Head of caudate nucleus (tissue), 42 donors: Measurements from ENCODE around the gene NAB2.
A peak's percentile ranks its signal among the peaks of the same experiment; 100 is the strongest.
"Not testable (repeated sequence)": the region's sequence is repeated elsewhere in the genome, so short reads cannot be mapped to it uniquely, and the experiment has no call there.

Source experiments
- DNase-seq, 42 donors: peaks; one replicate each; pipeline versions ENCODE4 v3.0.0 to v3.0.0-alpha.2; 2020 to 2021; ENCODE audit warnings: mixed read lengths in 7 of 42
- intact Hi-C: fragments of 100-400 bp; cut with DNase I; formaldehyde crosslinking; loops from one replicate; pipeline ENCODE4 v1.15.0; 2022

Gene NAB2

DNA sequence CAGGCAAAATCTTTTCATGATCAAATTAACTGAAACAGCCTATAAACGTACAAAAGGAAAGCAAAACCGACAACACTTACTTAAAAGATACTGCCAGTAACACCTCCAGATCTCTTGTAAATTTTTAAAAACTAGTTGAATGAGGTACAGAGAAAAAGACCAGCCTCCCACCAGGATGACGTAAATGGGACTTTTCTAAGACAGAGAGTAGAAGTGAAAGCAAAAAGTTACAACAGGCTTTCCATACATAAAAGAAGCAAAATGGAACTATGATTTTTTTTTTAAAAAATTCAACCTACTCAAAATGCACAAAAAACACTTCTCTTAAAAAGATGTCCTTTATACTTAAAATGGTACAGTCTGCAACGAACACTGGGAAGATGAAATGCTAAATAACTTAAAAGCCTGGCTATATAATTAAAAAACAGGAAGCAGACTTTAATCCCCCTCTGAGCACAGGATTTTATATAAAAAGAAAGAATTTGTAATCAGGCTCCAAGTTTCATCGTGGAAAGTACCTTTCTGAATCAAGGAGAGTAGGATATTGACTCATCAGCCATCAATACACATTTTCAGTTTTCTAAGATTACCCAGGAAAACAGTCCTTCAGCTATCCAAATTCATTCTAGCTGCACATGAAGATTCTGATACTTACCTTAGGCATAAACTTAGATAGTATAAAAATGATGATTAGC lies 24.8 kb upstream of the NAB2 start:
- peak in 7 of 42 donors; percentile 13 to 68 (median 39) for DNase-seq
- intact Hi-C loops = no loop called here

- intact Hi-C loops = loop anchor here (5.0 kb wide), 2 partner anchors 59 to 314 kb away; partner anchors contain the start of genes PRIM1 and ZBTB39
- DNase-seq = no peak
Measured at GRCh38 chr12:57066245-57066644, 22.7 kb upstream of the NAB2 start.

- intact Hi-C loops = loop anchor here (2.0 to 5.0 kb wide), 3 partner anchors 43 to 317 kb away; partner anchors contain the start of genes PRIM1 and ZBTB39
- DNase-seq = peak in 33 of 42 donors; percentile 13 to 89 (median 69)
Measured at GRCh38 chr12:57069523-57069922, 19.4 kb upstream of the NAB2 start.

DNA sequence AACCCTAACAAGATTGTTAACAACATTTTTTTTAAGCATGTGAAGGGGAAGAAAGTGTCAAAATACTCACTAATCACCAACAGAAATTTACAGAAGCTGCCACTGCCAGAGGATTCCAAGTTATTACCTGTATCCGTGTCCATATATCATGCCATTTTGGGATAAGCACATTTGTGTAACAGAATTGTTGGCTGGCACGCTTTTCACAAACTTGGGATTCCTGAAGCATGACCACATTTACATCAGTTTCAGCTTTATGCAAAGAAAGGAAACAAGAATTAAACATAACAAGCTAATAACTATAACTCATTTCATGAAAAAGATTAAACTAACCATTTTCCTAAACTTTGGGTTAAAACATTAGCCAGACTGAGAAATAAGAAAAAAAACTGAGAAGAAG lies 16.3 kb upstream of the NAB2 start:
- intact Hi-C loops = no loop called here
- DNase-seq = no peak

DNA sequence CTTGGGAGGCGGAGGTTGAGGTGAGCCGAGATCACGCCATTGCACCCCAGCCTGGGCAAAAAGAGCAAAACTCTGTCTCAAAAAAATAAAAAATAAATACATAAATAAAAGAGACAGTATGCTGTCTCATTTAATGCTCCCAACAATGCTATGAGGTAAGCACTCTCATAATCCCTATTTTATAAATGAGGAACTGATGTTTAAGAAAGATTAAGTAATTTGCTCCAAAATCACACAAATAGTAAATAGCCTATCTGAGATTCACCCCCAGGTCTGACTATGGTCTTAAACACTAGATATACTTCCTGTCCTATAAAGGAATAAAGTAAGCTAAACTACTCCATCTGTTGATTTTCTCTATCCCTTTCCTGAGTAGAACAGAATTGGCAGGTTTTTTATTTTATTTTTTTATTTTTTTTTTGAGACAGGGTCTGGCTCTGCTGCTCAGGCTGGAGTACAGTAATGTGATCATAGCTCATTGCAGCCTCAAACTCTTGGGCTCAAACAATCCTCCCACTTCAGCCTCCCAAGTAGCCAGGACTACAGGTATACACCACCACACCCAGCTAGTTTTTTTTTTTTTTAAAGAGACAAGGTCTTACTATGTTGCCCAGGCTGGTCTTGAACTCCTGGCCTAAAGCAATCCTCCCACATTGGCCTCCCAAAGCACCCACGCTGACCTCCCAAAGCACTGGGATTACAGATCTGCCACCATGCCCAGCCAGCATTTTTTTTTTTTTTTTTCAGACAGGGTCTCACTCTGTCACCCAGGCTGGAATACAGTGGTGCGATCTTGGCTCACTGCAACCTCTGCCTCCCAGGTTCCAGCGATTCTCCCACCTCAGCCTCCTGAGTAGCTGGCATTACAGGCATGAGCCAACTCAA lies 15.1 kb upstream of the NAB2 start:
- DNase-seq, intact Hi-C loops: not testable (repeated sequence)

- intact Hi-C loops = no loop called here
- DNase-seq = peak; percentile 93 to 100 (median 99)
Measured at GRCh38 chr12:57078519-57079404, 10.2 kb upstream of the NAB2 start, which contains the start of gene NEMP1. Gene NEMP1 (minus strand): TSS chr12:57078791. CDS start chr12:57078745, 46 bp downstream.

- intact Hi-C loops = no loop called here
- DNase-seq = no peak
Measured at GRCh38 chr12:57079821-57080220, 9.1 kb upstream of the NAB2 start.

- no peak for DNase-seq
- intact Hi-C loops = no loop called here
Measured at GRCh38 chr12:57080855-57081254, 8.1 kb upstream of the NAB2 start.

- intact Hi-C loops = no loop called here
Measured at GRCh38 chr12:57085999-57086492, 2.9 kb upstream of the NAB2 start.

DNA sequence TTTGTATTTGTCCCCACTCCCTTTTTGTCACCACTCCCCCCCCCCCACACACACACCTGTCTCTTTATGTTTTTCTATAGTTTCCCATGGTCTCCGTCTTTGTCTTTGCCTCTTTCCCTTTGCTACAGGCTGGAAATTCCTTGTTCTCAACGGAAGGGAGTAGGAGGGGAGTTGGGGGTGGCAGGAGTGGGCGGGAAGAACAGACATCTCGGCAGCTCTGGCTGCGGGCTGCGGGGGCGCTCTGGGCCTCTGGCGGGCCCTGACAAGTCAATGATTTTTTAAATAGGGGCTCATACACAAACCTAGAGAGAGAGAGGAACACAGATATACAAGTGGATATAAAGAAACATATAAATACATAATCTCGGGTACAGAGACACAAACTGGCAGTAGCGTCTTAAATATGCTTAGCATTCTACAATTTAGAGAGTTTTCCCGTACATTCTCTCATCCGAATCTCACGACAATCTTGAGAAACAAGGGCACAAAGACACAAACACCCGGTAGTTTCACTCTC lies 2.4 kb upstream of the NAB2 start:
- intact Hi-C loops = no loop called here
- DNase-seq = peak; percentile 59 to 93 (median 81)

More at GRCh38 chr12:57085999-57086492, 2.9 kb upstream of the NAB2 start:
- DNase-seq = peak in 14 of 42 donors; percentile 24 to 69 (median 35)

DNA sequence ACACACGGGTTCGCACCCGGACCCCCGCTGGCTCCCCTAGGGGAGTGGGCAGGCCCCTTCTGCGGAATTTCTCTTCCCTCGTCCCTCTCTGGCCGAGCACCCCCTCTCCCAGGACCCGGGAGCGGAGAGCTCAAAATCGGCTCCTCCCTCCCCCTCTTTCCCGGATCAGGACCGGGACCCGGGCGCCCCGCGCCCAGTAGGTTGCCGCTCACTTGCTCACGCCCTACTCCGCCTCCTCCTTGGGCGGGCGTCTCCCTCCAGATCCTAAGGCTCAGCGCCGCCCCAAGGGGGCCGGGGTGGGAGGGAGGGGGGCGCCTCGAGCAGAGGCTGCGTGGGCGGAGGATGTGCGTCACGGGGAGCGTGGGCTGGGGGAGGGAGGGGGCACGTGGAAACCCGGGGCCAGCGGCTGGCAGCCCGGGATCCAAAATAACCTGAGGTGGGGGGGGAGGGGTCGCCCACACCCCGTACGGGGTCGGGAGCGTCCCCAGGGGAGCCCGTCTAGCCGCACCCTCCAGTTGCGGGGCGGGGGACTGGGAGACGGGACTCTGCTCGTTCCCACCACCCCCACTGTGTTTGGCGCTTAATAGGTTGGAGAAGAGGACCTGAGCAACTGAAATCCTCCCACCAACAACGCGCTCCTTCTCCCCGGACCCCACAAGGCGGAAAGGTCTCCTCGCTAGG lies 1.8 kb upstream of the NAB2 start:
- peak; percentile 29 to 89 (median 75) for DNase-seq
- intact Hi-C loops = no loop called here

DNA sequence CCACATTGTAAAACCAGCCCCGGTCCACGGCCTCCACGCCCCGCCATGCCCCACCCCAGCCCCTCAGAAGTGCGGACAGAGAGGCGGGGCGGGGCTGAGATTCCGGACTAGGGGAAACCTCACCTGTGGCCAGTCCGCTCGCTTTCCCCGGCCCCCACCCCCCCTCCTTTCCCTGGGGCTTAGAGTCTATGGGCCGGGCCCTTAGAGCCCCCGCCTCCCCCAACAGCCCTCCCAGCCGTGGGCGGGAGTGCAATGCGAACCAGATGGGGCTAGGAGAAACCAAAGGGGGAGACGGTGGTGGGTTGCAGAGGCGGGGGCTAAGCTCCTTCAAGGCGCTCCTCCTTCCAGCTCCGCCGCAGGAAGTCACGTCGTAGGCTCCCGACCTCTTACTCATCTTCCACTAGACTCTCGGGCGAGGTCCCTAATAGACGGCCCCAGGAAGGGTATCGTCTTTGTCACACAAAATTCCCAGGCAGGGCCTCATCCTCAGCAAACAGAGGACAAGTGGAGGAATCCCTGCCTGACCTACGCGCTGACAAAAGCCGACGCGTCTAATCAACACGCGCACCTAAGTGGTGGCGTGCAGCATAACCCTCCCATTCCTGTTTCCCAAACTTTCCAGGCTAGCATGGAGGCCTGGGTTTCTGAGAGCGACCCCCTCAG lies 1.1 kb upstream of the NAB2 start:
- intact Hi-C loops = no loop called here

DNA sequence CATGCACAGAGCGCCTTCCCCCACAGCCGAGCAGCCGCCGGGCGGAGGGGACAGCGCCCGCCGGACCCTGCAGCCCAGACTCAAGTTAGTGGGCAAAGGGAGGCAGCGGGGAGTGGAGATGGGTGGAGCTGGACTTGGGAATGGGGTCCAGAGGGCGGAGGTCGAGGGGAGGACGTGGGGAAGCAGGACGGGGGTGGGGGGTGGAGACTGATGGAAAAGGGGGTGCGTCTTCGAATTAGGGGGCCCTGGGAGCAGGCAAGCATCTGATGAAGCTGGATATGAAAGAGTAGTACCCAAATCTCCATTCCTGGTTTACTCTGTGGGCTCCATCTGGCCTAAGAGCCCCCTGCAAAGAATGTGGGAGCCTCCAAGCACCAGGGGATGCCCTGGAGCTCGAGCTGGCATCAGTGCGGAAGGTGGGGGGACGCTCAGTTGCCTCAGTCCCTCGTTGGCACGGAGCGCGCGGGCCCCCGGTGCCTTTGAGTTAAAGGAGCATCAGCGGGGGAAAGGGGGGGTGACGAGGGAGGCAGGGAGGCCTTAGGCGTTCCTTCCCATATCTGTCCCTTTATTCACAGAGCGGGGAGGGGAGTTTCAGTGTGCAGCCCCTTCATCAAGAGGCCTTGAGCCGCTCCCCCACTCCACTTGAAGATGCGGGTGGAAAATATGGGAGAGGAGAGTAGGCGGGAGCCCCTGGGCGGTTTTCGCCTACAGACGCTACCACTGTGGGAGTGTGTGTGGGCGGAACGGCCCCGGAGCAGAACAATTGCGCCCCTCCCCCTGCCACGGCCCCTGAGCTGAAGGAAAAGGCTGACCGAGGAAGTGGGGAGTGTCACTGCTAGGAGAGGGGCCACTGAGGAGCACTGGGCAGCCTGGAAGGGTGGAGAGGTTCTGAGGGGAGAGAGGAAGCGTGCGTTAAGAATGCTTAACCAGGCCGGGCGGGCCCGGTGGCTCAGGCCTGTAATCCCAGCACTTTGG lies 644 bp downstream of the NAB2 start:
- peak in 41 of 42 donors; percentile 31 to 84 (median 65) for DNase-seq
- intact Hi-C loops = no loop called here

More for the DNA sequence above, 1.1 kb upstream of the NAB2 start:
- peak in 38 of 42 donors; percentile 27 to 81 (median 56) for DNase-seq

- peak in 1 of 42 donors; percentile 1 for DNase-seq
- intact Hi-C loops = no loop called here
Measured at GRCh38 chr12:57090490-57090889, 1.6 kb downstream of the NAB2 start.

DNA sequence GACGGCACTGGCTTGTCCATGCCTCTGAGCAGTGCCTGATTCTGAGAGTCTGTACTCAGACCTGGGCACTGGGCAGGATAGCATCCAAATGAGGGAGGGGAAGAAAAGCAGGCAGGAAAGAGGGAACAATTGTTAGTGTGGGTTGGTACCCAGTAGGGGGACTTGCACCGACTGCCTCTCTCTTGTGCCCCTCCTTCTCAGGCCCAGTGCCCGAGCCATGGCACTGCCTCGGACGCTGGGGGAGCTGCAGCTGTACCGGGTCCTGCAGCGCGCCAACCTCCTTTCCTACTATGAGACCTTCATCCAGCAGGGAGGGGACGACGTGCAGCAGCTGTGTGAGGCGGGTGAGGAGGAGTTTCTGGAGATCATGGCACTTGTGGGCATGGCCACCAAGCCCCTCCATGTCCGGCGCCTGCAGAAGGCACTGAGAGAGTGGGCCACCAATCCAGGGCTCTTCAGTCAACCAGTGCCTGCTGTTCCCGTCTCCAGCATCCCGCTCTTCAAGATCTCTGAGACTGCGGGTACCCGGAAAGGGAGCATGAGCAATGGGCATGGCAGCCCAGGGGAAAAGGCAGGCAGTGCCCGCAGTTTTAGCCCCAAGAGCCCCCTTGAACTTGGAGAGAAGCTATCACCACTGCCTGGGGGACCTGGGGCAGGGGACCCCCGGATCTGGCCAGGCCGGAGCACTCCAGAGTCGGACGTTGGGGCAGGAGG lies 2.2 kb downstream of the NAB2 start:
- peak; percentile 53 to 87 (median 76) for DNase-seq

More for the DNA sequence above, 2.2 kb downstream of the NAB2 start:
- intact Hi-C loops = no loop called here
